Vagina (tissue), 2 donors: Measurements from ENCODE around the gene INSL6. TPM values are rescaled to one million over a fixed set of nuclear protein-coding genes. Genes with fewer than 3 reads are reported as not detected.

ENCODE experiments used
- DNase-seq, 2 donors: peaks; one replicate each; pipeline ENCODE4 v3.0.0-alpha.2; 2017; ENCODE audit errors: extremely low spot score in 2 of 2
- H3K27ac ChIP-seq: fragments of 200-600 bp; sonication (generic); one replicate; pipeline ENCODE4 v1.5.1; 2019
- H3K27me3 ChIP-seq: fragments of 200-600 bp; sonication (generic); one replicate; pipeline ENCODE4 v1.5.1; 2019
- H3K36me3 ChIP-seq, 2 donors: fragments of 200-600 bp; sonication (generic); one replicate each; pipeline ENCODE4 v1.5.1; 2017 to 2019
- H3K4me1 ChIP-seq: fragments of 200-600 bp; sonication (generic); one replicate; pipeline ENCODE4 v1.5.1; 2019
- H3K4me3 ChIP-seq, 2 donors: fragments of 200-600 bp; sonication (generic); 1 replicate in 1 of 2; 2 replicates in 1 of 2; pipeline ENCODE4 v1.5.1; 2016 to 2019
- H3K9me3 ChIP-seq: fragments of 200-600 bp; sonication (generic); one replicate; pipeline ENCODE4 v1.5.1; 2019
- CTCF ChIP-seq, 3 experiments: fragments of 450-650 bp in 2 of 3; fragments of 200-600 bp in 1 of 3; sonication (generic) in 1 of 3; IDR thresholded peaks; one replicate each; pipeline ENCODE4 v1.5.1; 2017 to 2019; ENCODE audit warnings: antibody characterized with exemption in 3 of 3, mild to moderate bottlenecking in 2 of 3, moderate library complexity in 2 of 3
- POLR2A ChIP-seq, 2 donors: fragments of 450-650 bp; IDR thresholded peaks; one replicate each; pipeline ENCODE4 v1.6.1; 2017; ENCODE audit warnings: antibody characterized with exemption in 2 of 2, mild to moderate bottlenecking in 2 of 2, moderate library complexity in 2 of 2
- POLR2AphosphoS5 ChIP-seq, 2 donors: sonication (generic); formaldehyde crosslinking; IDR thresholded peaks; one replicate each; pipeline ENCODE4 v1.9.0; 2017; ENCODE audit warnings: antibody characterized with exemption in 2 of 2, mild to moderate bottlenecking in 2 of 2, low read depth in 1 of 2; ENCODE audit not compliant: insufficient read depth in 1 of 2
- intact Hi-C: fragments of 100-400 bp; cut with DNase I; formaldehyde crosslinking; loops from one replicate; pipeline ENCODE4 v1.15.1; 2023
- small RNA-seq: library from RNA; depleted of rRNA; stranded (forward); fragments of <200 nt; gene quantifications from one replicate; pipeline ENCODE3, GENCODE V24; 2016
- total RNA-seq: library from RNA; depleted of rRNA; stranded (reverse); fragments of >200 nt; gene quantifications from one replicate; pipeline ENCODE4 v1.2.3, GENCODE V29; 2016

The INSL6 gene
- total RNA-seq, 1 donor from 2014 or later, result not detected

- no peak for TF ChIP-seq POLR2A (IDR thresholded peaks at IDR 0.05)
- no peak for TF ChIP-seq CTCF (IDR thresholded peaks at IDR 0.05)
- TF ChIP-seq POLR2AphosphoS5 (IDR thresholded peaks at IDR 0.05; ENCODE audit: insufficient read depth in 1 of 2, low read depth in 1 of 2), result no peak
- Histone ChIP-seq H3K27ac (no peak overlapping the region), H3K4me3 (no peak overlapping the region), H3K9me3 (no peaks in the 10 kb centered on the region), H3K27me3 (no peaks in the 10 kb centered on the region), H3K36me3 (peaks cover 0 to 34% of the 10 kb centered on the region in 2 donors), H3K4me1 (no peaks in the 10 kb centered on the region)
- no peak for DNase-seq
- intact Hi-C loops, result no loop called here
Observed at GRCh38 chr9:5122516-5122915, 62.9 kb downstream of the INSL6 start.

- no peaks in the 10 kb centered on the region for H3K9me3 ChIP-seq
- H3K27me3 ChIP-seq, result no peaks in the 10 kb centered on the region
- intact Hi-C loops, result no loop called here
- TF ChIP-seq POLR2A (IDR thresholded peaks at IDR 0.05) (no peak), POLR2AphosphoS5 (IDR thresholded peaks at IDR 0.05; ENCODE audit: insufficient read depth in 1 of 2, low read depth in 1 of 2) (no peak), CTCF (IDR thresholded peaks at IDR 0.05) (no peak)
- no peak overlapping the region for H3K4me3 ChIP-seq
- H3K36me3 ChIP-seq, result peaks cover 0 to 30% of the 10 kb centered on the region in 2 donors
- H3K4me1 ChIP-seq, result no peaks in the 10 kb centered on the region
- H3K27ac ChIP-seq, result no peak overlapping the region
- DNase-seq, result no peak
Observed at GRCh38 chr9:5122116-5122515, 63.3 kb downstream of the INSL6 start.

GRCh38 chr9:5113994-5114748, 71.3 kb downstream of the INSL6 start:
- intact Hi-C loops, result no loop called here
- no peak overlapping the region for H3K27ac ChIP-seq
- DNase-seq, result no peak
- H3K9me3 ChIP-seq, result peaks cover 4% of the 10 kb centered on the region
- no peaks in the 10 kb centered on the region for H3K27me3 ChIP-seq
- H3K4me1 ChIP-seq, result no peaks in the 10 kb centered on the region
- TF ChIP-seq POLR2A (IDR thresholded peaks at IDR 0.05) (no peak), CTCF (IDR thresholded peaks at IDR 0.05) (no peak), POLR2AphosphoS5 (IDR thresholded peaks at IDR 0.05; ENCODE audit: insufficient read depth in 1 of 2, low read depth in 1 of 2) (no peak)
- H3K36me3 ChIP-seq, result peaks cover 0 to 14% of the 10 kb centered on the region in 2 donors
- no peak overlapping the region for H3K4me3 ChIP-seq

Small RNA genes within 50 kb of the gene (small RNA-seq; reads per million reads assigned to genes)
- not detected for gene AL133547.1

Other genes starting within 250 kb of the INSL6 start
- 25.8 TPM for gene JAK2, start 200.4 kb downstream of the INSL6 start, total RNA-seq
- not detected for gene INSL4, start 45.8 kb upstream of the INSL6 start, total RNA-seq
- gene RLN2, start 119.1 kb upstream of the INSL6 start, total RNA-seq, result not detected
- gene RLN1, start 154.2 kb upstream of the INSL6 start, total RNA-seq, result not detected